ENCODE results near the gene ATP5MG.
"Not testable (repeated sequence)": the region's sequence is repeated elsewhere in the genome, so short reads cannot be mapped to it uniquely, and the experiment has no call there.

ATP5MG gene

GRCh38 chr11:118401151-118401879 is at the start of gene ATP5MG:
TSS of gene ATP5MG (plus strand) at chr11:118401606. CDS start at chr11:118401666, 60 bp downstream.
- peak; percentile 83 to 84 for DNase-seq (ENCODE audit: low read depth in 1 of 2, low spot score in 1 of 2)

- no peak for DNase-seq (ENCODE audit: low read depth in 1 of 2, low spot score in 1 of 2)
Measured at GRCh38 chr11:118353084-118353710, 48.2 kb upstream of the ATP5MG start.

- DNase-seq (ENCODE audit: low read depth in 1 of 2, low spot score in 1 of 2): no peak
Measured at GRCh38 chr11:118358071-118358470, 43.3 kb upstream of the ATP5MG start.

- DNase-seq (ENCODE audit: low read depth in 1 of 2, low spot score in 1 of 2): peak; percentile 94 to 98
Measured at GRCh38 chr11:118359295-118359958, 42.0 kb upstream of the ATP5MG start, which contains the start of gene UBE4A. TSS of gene UBE4A (plus strand) at chr11:118359600. CDS start at chr11:118365081, 5,481 bp downstream.

GRCh38 chr11:118364956-118365615 is 36.3 kb upstream of the ATP5MG start:
- no peak for DNase-seq (ENCODE audit: low read depth in 1 of 2, low spot score in 1 of 2)

GRCh38 chr11:118366287-118366686 is 35.1 kb upstream of the ATP5MG start:
- DNase-seq (ENCODE audit: low read depth in 1 of 2, low spot score in 1 of 2): no peak

- no peak for DNase-seq (ENCODE audit: low read depth in 1 of 2, low spot score in 1 of 2)
Measured at GRCh38 chr11:118370774-118371173, 30.6 kb upstream of the ATP5MG start.

GRCh38 chr11:118373263-118373662 is 28.1 kb upstream of the ATP5MG start:
- no peak for DNase-seq (ENCODE audit: low read depth in 1 of 2, low spot score in 1 of 2)

- no peak for DNase-seq (ENCODE audit: low read depth in 1 of 2, low spot score in 1 of 2)
Measured at GRCh38 chr11:118373871-118374270, 27.5 kb upstream of the ATP5MG start.

- no peak for DNase-seq (ENCODE audit: low read depth in 1 of 2, low spot score in 1 of 2)
Measured at GRCh38 chr11:118374729-118375128, 26.7 kb upstream of the ATP5MG start.

GRCh38 chr11:118375978-118376377 is 25.4 kb upstream of the ATP5MG start:
- no peak for DNase-seq (ENCODE audit: low read depth in 1 of 2, low spot score in 1 of 2)

GRCh38 chr11:118379497-118379896 is 21.9 kb upstream of the ATP5MG start:
- no peak for DNase-seq (ENCODE audit: low read depth in 1 of 2, low spot score in 1 of 2)

GRCh38 chr11:118380571-118380970 is 20.8 kb upstream of the ATP5MG start:
- DNase-seq (ENCODE audit: low read depth in 1 of 2, low spot score in 1 of 2): no peak

GRCh38 chr11:118382954-118383353 is 18.5 kb upstream of the ATP5MG start:
- no peak for DNase-seq (ENCODE audit: low read depth in 1 of 2, low spot score in 1 of 2)

- DNase-seq (ENCODE audit: low read depth in 1 of 2, low spot score in 1 of 2): no peak
Measured at GRCh38 chr11:118383657-118384056, 17.7 kb upstream of the ATP5MG start.

- DNase-seq (ENCODE audit: low read depth in 1 of 2, low spot score in 1 of 2): no peak
Measured at GRCh38 chr11:118396097-118396501, 5.3 kb upstream of the ATP5MG start.

GRCh38 chr11:118397448-118397847 is 4.0 kb upstream of the ATP5MG start:
- no peak for DNase-seq (ENCODE audit: low read depth in 1 of 2, low spot score in 1 of 2)

- peak in 1 of 2 donors; percentile 26 for DNase-seq (ENCODE audit: low read depth in 1 of 2, low spot score in 1 of 2)
Measured at GRCh38 chr11:118398791-118399559, 2.4 kb upstream of the ATP5MG start.

GRCh38 chr11:118401880-118402590 is 629 bp downstream of the ATP5MG start:
- DNase-seq (ENCODE audit: low read depth in 1 of 2, low spot score in 1 of 2): no peak

GRCh38 chr11:118402594-118402993 is 1.2 kb downstream of the ATP5MG start:
- DNase-seq (ENCODE audit: low read depth in 1 of 2, low spot score in 1 of 2): not testable (repeated sequence)

Measured in activated T-helper 1 cell treated with anti-CD3 and anti-CD28 coated beads, Interleukin-2, amount 50 U/mL, for 16 hours (primary cell).